SJSA1 (cell line): ENCODE data around the gene DPP9. TPM values are rescaled to one million over a fixed set of nuclear protein-coding genes. Genes with fewer than 3 reads are reported as not detected.

Experiments
- DNase-seq, 2 experiments: peaks; one replicate each; pipeline ENCODE4 v3.0.0-alpha.2; 2015 to 2020; ENCODE audit warnings: low spot score in 2 of 2, low read depth in 1 of 2
- H3K27ac ChIP-seq: fragments of 250-450 bp; sonication (Bioruptor Pico); 2 replicates; pipeline ENCODE4 v1.5.1; 2020; ENCODE audit warnings: mild to moderate bottlenecking, moderate library complexity
- H3K27me3 ChIP-seq: fragments of 250-450 bp; sonication (Bioruptor Pico); replicated peaks from 2 replicates; pipeline ENCODE4 v1.5.1; 2020; ENCODE audit warnings: mild to moderate bottlenecking, moderate library complexity
- H3K36me3 ChIP-seq: fragments of 250-450 bp; sonication (Bioruptor Pico); 2 replicates; pipeline ENCODE4 v1.5.1; 2020; ENCODE audit warnings: mild to moderate bottlenecking
- H3K4me1 ChIP-seq: fragments of 250-450 bp; sonication (Bioruptor Pico); replicated peaks from 2 replicates; pipeline ENCODE4 v1.6.1; 2021; ENCODE audit warnings: mild to moderate bottlenecking
- H3K4me3 ChIP-seq: fragments of 250-450 bp; sonication (Bioruptor Pico); 2 replicates; pipeline ENCODE4 v1.5.1; 2020; ENCODE audit warnings: mild to moderate bottlenecking
- H3K9me3 ChIP-seq: fragments of 250-450 bp; sonication (Bioruptor Pico); replicated peaks from 2 replicates; pipeline ENCODE4 v1.5.1; 2020; ENCODE audit warnings: mild to moderate bottlenecking
- total RNA-seq: library from RNA; depleted of rRNA; stranded (reverse); fragments of >200 nt; shearing (Covaris generic); gene quantifications from 2 replicates; pipeline ENCODE4 v1.2.3, GENCODE V29; 2014; rRNA removed

DPP9 gene
- total RNA-seq, 1 experiment from 2014 or later = 60.6 TPM

GRCh38 chr19:4640247-4641000 lies 83.2 kb downstream of the DPP9 start:
- Histone ChIP-seq H3K4me1 (peaks cover 25% of the 10 kb centered on the region), H3K4me3 (peak overlapping the region; percentile 76), H3K27me3 (no peaks in the 10 kb centered on the region), H3K36me3 (no peaks in the 10 kb centered on the region), H3K9me3 (no peaks in the 10 kb centered on the region), H3K27ac (no peak overlapping the region)
- DNase-seq = no peak

GRCh38 chr19:4639531-4640246 lies 84.0 kb downstream of the DPP9 start:
- Histone ChIP-seq H3K4me3 (peak overlapping the region; percentile 76), H3K27me3 (no peaks in the 10 kb centered on the region), H3K9me3 (no peaks in the 10 kb centered on the region), H3K4me1 (peaks cover 30% of the 10 kb centered on the region), H3K27ac (no peak overlapping the region), H3K36me3 (no peaks in the 10 kb centered on the region)
- peak in 1 of 2 experiments; percentile 19 for DNase-seq

- H3K9me3 ChIP-seq = no peaks in the 10 kb centered on the region
- peaks cover 37% of the 10 kb centered on the region for H3K4me1 ChIP-seq
- no peaks in the 10 kb centered on the region for H3K27me3 ChIP-seq
- no peaks in the 10 kb centered on the region for H3K36me3 ChIP-seq
- H3K4me3 ChIP-seq = peak within 1 kb of the TSS; percentile 76
- peak; percentile 88 to 98 for DNase-seq
- H3K27ac ChIP-seq = peak within 1 kb of the TSS; percentile 67
Measured at GRCh38 chr19:4638828-4639530, 84.7 kb downstream of the DPP9 start, which contains the start of gene TNFAIP8L1. Gene TNFAIP8L1 (plus strand): TSS chr19:4639516. CDS start chr19:4651870, 12,354 bp downstream.

- DNase-seq = no peak
- H3K4me3 ChIP-seq = no peak overlapping the region
- H3K27me3 ChIP-seq = no peaks in the 10 kb centered on the region
- H3K4me1 ChIP-seq = peaks cover 44% of the 10 kb centered on the region
- H3K27ac ChIP-seq = no peak overlapping the region
- no peaks in the 10 kb centered on the region for H3K36me3 ChIP-seq
- no peaks in the 10 kb centered on the region for H3K9me3 ChIP-seq
Measured at GRCh38 chr19:4638317-4638716, 85.3 kb downstream of the DPP9 start.

GRCh38 chr19:4636761-4637160 lies 86.9 kb downstream of the DPP9 start:
- DNase-seq = no peak
- no peak overlapping the region for H3K27ac ChIP-seq
- H3K4me1 ChIP-seq = peaks cover 45% of the 10 kb centered on the region
- no peak overlapping the region; the same call in 1 of the 2 replicates for H3K4me3 ChIP-seq
- no peaks in the 10 kb centered on the region for H3K9me3 ChIP-seq
- no peaks in the 10 kb centered on the region for H3K27me3 ChIP-seq
- no peaks in the 10 kb centered on the region for H3K36me3 ChIP-seq

GRCh38 chr19:4636151-4636717 lies 87.4 kb downstream of the DPP9 start:
- H3K27me3 ChIP-seq = no peaks in the 10 kb centered on the region
- no peaks in the 10 kb centered on the region for H3K36me3 ChIP-seq
- peak overlapping the region; percentile 55; the same call in 1 of the 2 replicates for H3K27ac ChIP-seq
- DNase-seq = peak; percentile 63 to 71
- no peaks in the 10 kb centered on the region for H3K9me3 ChIP-seq
- peak overlapping the region; percentile 34 for H3K4me3 ChIP-seq
- H3K4me1 ChIP-seq = peaks cover 45% of the 10 kb centered on the region

GRCh38 chr19:4635754-4636116 lies 87.9 kb downstream of the DPP9 start:
- no peak for DNase-seq
- H3K4me3 ChIP-seq = peak overlapping the region; percentile 34
- peak overlapping the region; percentile 55; the same call in 1 of the 2 replicates for H3K27ac ChIP-seq
- no peaks in the 10 kb centered on the region for H3K9me3 ChIP-seq
- H3K36me3 ChIP-seq = no peaks in the 10 kb centered on the region
- H3K27me3 ChIP-seq = no peaks in the 10 kb centered on the region
- peaks cover 45% of the 10 kb centered on the region for H3K4me1 ChIP-seq

GRCh38 chr19:4633140-4633967 lies 90.3 kb downstream of the DPP9 start:
- Histone ChIP-seq H3K9me3 (no peaks in the 10 kb centered on the region), H3K27me3 (no peaks in the 10 kb centered on the region), H3K27ac (no peak overlapping the region), H3K4me3 (no peak overlapping the region), H3K4me1 (peaks cover 29% of the 10 kb centered on the region), H3K36me3 (no peaks in the 10 kb centered on the region)
- peak; percentile 49 to 71 for DNase-seq

Other genes starting within 250 kb of the DPP9 start
- not detected in 2 replicates for gene PLIN4, start 205.4 kb downstream of the DPP9 start, total RNA-seq
- not detected in 2 replicates for gene PLIN5, start 188.6 kb downstream of the DPP9 start, total RNA-seq
- gene LRG1, start 183.8 kb downstream of the DPP9 start, total RNA-seq = not detected in 2 replicates
- gene SEMA6B, start 164.2 kb downstream of the DPP9 start, total RNA-seq = 0.08 TPM in 1 of 2 replicates, not detected in the other
- gene TNFAIP8L1, start 84.3 kb downstream of the DPP9 start, total RNA-seq = 5.0 and 7.4 TPM in 2 replicates
- 214 and 250 TPM in 2 replicates for gene MYDGF, start 53.5 kb downstream of the DPP9 start, total RNA-seq
- gene FEM1A, start 67.9 kb upstream of the DPP9 start, total RNA-seq = 9.4 and 14.4 TPM in 2 replicates
- gene TICAM1, start 107.9 kb upstream of the DPP9 start, total RNA-seq = 3.7 and 4.1 TPM in 2 replicates
- 178 and 210 TPM in 2 replicates for gene PLIN3, start 143.8 kb upstream of the DPP9 start, total RNA-seq
- not detected in 2 replicates for gene ARRDC5, start 179.1 kb upstream of the DPP9 start, total RNA-seq
- 65.8 and 85.8 TPM in 2 replicates for gene UHRF1, start 185.7 kb upstream of the DPP9 start, total RNA-seq
- gene KDM4B, start 245.3 kb upstream of the DPP9 start, total RNA-seq = 9.1 and 12.8 TPM in 2 replicates